K562 (cell line): ENCODE measurements around the gene IP6K1. TPM values are rescaled to one million over a fixed set of nuclear protein-coding genes. Genes with fewer than 3 reads are reported as not detected.

Experiments
- BCL6 ChIP-seq: fragments of 250-450 bp; sonication (Bioruptor Pico); IDR thresholded peaks from 2 replicates; pipeline ENCODE4 v1.4.0; 2020
- COPS2 ChIP-seq: fragments of 450-650 bp; conservative IDR thresholded peaks from 2 replicates; pipeline ENCODE4 v1.6.1; 2016; ENCODE audit warnings: mild to moderate bottlenecking, moderate library complexity
- DDX20 ChIP-seq: fragments of 450-650 bp; IDR thresholded peaks from 2 replicates; pipeline ENCODE4 v1.6.1; 2016; ENCODE audit warnings: missing genetic modification characterization, low read depth, mild to moderate bottlenecking, missing compliant biosample characterization, moderate library complexity
- ELF4 ChIP-seq: fragments of 450-650 bp; formaldehyde crosslinking; IDR thresholded peaks from 2 replicates; pipeline ENCODE4 v1.4.0; 2022; ENCODE audit warnings: missing genetic modification characterization
- HDAC8 ChIP-seq: fragments of 450-650 bp; IDR thresholded peaks from 2 replicates; pipeline ENCODE4 v1.6.1; 2016; ENCODE audit warnings: mild to moderate bottlenecking, missing genetic modification characterization, moderate library complexity, missing compliant biosample characterization
- HSF4 ChIP-seq: fragments of 250-450 bp; sonication (Bioruptor Pico); IDR thresholded peaks from 2 replicates; pipeline ENCODE4 v2.1.2; 2022; ENCODE audit warnings: mild to moderate bottlenecking, moderate library complexity, borderline replicate concordance
- KAT8 ChIP-seq: fragments of 450-650 bp; IDR thresholded peaks from 2 replicates; pipeline ENCODE4 v1.6.1; 2016; ENCODE audit warnings: low read depth, mild to moderate bottlenecking
- MBD2 ChIP-seq: sonication (generic); IDR thresholded peaks from 2 replicates; pipeline ENCODE4 v1.6.1; 2016; ENCODE audit warnings: low read depth, borderline replicate concordance
- RFX7 ChIP-seq: fragments of 250-450 bp; sonication (Bioruptor Pico); IDR thresholded peaks from 2 replicates; pipeline ENCODE4 v1.5.1; 2021; ENCODE audit warnings: mild to moderate bottlenecking
- SPI1 ChIP-seq: IDR thresholded peaks from 2 replicates; pipeline ENCODE4 v1.6.1; 2011; ENCODE audit warnings: low read depth, low read length, control low read depth, borderline replicate concordance
- TARDBP ChIP-seq: fragments of 450-650 bp; IDR thresholded peaks from 2 replicates; pipeline ENCODE4 v1.6.1; 2016
- USF2 ChIP-seq: sonication (generic); formaldehyde crosslinking; IDR thresholded peaks from 2 replicates; pipeline ENCODE4 v1.5.0; 2020; ENCODE audit warnings: missing genetic modification reagents
- ZNF280B ChIP-seq: fragments of 250-450 bp; sonication (Bioruptor Pico); IDR thresholded peaks from 2 replicates; pipeline ENCODE4 v1.5.1; 2021; ENCODE audit warnings: mild to moderate bottlenecking
- polyA plus RNA-seq, 8 experiments: library from polyadenylated mRNA; depleted of rRNA in 4 of 8; stranded (reverse) in 5 of 8; unstranded in 3 of 8; fragments of >200 nt; fragmentation: Nextera tagmentation in 2 of 8; fragmentation: Illumina TruSeq in 1 of 8; extraction: Ambion mirVana in 2 of 8; extraction: Trizol in 1 of 8; gene quantifications; 2 replicates each; pipeline versions ENCODE4 v1.2.1 to v1.2.3, GENCODE V29; 2011 to 2014; ENCODE audit warnings: inconsistent platforms in 1 of 8, missing spikeins in 1 of 8
- total RNA-seq, 7 experiments: library from RNA; depleted of rRNA in 6 of 7; stranded (reverse); fragments of >200 nt in 6 of 7; fragmentation: Illumina TruSeq in 2 of 7; extraction: Trizol in 2 of 7; gene quantifications; 2 replicates each; pipeline versions ENCODE4 v1.2.1 to v1.2.3, GENCODE V29; 2011 to 2021; ENCODE audit warnings: low replicate concordance in 1 of 7
- TF ChIP-seq, protein P1 (sequence below): sonication (generic); formaldehyde crosslinking; IDR thresholded peaks from 2 replicates; pipeline ENCODE4 v1.8.0; 2023; ENCODE audit warnings: mild to moderate bottlenecking, missing genetic modification reagents
- TF ChIP-seq, protein P2 (sequence below): fragments of 250-450 bp; sonication (Bioruptor Pico); IDR thresholded peaks from 2 replicates; pipeline ENCODE4 v1.8.0; 2021; ENCODE audit warnings: moderate library complexity, mild to moderate bottlenecking, inconsistent platforms
- TF ChIP-seq, protein P3 (sequence below): sonication (generic); formaldehyde crosslinking; IDR thresholded peaks from 2 replicates; pipeline ENCODE4 v1.8.0; 2022; ENCODE audit warnings: mild to moderate bottlenecking, missing genetic modification reagents
- TF ChIP-seq, protein P4 (sequence below): fragments of 450-650 bp; IDR thresholded peaks from 2 replicates; pipeline ENCODE4 v1.6.1; 2017; ENCODE audit warnings: antibody characterized with exemption

IP6K1 gene
- total and polyA plus RNA-seq, 9 of the 15 experiments (the other 6 are each of a cell fraction or from before 2014, with no cell fraction given), result 0.46 to 29.2 (median 13.1) TPM

DNA sequence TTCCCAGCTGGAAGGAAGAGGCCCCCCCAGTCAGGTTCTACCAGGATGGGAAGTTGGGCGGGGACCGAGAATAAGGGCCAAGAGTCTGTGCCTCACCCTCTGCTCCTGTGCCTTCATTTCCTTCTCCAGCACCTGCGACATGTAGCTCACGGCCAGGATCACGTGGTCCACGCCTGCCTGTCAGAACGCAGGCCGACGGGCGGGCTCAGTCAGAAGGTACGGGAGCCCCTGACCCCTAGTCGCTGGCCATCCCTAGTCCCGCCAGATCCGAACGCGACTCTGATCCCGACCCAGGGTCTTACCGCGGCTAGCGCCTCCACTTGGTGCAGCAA, 63.1 kb downstream of the IP6K1 start (continued):
- TF ChIP-seq, protein P1, sequence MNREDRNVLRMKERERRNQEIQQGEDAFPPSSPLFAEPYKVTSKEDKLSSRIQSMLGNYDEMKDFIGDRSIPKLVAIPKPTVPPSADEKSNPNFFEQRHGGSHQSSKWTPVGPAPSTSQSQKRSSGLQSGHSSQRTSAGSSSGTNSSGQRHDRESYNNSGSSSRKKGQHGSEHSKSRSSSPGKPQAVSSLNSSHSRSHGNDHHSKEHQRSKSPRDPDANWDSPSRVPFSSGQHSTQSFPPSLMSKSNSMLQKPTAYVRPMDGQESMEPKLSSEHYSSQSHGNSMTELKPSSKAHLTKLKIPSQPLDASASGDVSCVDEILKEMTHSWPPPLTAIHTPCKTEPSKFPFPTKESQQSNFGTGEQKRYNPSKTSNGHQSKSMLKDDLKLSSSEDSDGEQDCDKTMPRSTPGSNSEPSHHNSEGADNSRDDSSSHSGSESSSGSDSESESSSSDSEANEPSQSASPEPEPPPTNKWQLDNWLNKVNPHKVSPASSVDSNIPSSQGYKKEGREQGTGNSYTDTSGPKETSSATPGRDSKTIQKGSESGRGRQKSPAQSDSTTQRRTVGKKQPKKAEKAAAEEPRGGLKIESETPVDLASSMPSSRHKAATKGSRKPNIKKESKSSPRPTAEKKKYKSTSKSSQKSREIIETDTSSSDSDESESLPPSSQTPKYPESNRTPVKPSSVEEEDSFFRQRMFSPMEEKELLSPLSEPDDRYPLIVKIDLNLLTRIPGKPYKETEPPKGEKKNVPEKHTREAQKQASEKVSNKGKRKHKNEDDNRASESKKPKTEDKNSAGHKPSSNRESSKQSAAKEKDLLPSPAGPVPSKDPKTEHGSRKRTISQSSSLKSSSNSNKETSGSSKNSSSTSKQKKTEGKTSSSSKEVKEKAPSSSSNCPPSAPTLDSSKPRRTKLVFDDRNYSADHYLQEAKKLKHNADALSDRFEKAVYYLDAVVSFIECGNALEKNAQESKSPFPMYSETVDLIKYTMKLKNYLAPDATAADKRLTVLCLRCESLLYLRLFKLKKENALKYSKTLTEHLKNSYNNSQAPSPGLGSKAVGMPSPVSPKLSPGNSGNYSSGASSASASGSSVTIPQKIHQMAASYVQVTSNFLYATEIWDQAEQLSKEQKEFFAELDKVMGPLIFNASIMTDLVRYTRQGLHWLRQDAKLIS (CRISPR knock-in tag), result 0 out of 2 replicates have a peak, but pooled peaks have one; percentile 8
- TF ChIP-seq ELF4 (CRISPR knock-in tag) (no peak), RFX7 (CRISPR knock-in tag) (no peak), KAT8 (no peak), DDX20 (tag) (no peak), ZNF280B (no peak), TARDBP (no peak), COPS2 (no peak), MBD2 (no peak), BCL6 (CRISPR knock-in tag) (no peak), SPI1 (no peak), USF2 (CRISPR knock-in tag) (peak; percentile 78), HSF4 (CRISPR knock-in tag) (no peak), HDAC8 (tag) (no peak)
- TF ChIP-seq, protein P2, sequence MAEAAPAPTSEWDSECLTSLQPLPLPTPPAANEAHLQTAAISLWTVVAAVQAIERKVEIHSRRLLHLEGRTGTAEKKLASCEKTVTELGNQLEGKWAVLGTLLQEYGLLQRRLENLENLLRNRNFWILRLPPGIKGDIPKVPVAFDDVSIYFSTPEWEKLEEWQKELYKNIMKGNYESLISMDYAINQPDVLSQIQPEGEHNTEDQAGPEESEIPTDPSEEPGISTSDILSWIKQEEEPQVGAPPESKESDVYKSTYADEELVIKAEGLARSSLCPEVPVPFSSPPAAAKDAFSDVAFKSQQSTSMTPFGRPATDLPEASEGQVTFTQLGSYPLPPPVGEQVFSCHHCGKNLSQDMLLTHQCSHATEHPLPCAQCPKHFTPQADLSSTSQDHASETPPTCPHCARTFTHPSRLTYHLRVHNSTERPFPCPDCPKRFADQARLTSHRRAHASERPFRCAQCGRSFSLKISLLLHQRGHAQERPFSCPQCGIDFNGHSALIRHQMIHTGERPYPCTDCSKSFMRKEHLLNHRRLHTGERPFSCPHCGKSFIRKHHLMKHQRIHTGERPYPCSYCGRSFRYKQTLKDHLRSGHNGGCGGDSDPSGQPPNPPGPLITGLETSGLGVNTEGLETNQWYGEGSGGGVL (CRISPR knock-in tag), result no peak
- TF ChIP-seq, protein P3, sequence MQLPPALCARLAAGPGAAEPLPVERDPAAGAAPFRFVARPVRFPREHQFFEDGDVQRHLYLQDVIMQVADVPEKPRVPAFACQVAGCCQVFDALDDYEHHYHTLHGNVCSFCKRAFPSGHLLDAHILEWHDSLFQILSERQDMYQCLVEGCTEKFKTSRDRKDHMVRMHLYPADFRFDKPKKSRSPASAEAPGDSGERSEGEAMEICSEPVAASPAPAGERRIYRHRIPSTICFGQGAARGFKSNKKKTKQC (CRISPR knock-in tag), result 0 out of 2 replicates have a peak, but pooled peaks have one; percentile 34
- TF ChIP-seq, protein P4, sequence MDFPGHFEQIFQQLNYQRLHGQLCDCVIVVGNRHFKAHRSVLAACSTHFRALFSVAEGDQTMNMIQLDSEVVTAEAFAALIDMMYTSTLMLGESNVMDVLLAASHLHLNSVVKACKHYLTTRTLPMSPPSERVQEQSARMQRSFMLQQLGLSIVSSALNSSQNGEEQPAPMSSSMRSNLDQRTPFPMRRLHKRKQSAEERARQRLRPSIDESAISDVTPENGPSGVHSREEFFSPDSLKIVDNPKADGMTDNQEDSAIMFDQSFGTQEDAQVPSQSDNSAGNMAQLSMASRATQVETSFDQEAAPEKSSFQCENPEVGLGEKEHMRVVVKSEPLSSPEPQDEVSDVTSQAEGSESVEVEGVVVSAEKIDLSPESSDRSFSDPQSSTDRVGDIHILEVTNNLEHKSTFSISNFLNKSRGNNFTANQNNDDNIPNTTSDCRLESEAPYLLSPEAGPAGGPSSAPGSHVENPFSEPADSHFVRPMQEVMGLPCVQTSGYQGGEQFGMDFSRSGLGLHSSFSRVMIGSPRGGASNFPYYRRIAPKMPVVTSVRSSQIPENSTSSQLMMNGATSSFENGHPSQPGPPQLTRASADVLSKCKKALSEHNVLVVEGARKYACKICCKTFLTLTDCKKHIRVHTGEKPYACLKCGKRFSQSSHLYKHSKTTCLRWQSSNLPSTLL, result no peak
